GM18526 (cell line): ENCODE measurements around the gene TRIM63.

Experiments used
- POLR2A ChIP-seq: IDR thresholded peaks from 3 replicates; pipeline ENCODE4 v1.6.1; 2011; ENCODE audit not compliant: insufficient read length; ENCODE audit errors: extremely low read depth

TRIM63 gene

DNA sequence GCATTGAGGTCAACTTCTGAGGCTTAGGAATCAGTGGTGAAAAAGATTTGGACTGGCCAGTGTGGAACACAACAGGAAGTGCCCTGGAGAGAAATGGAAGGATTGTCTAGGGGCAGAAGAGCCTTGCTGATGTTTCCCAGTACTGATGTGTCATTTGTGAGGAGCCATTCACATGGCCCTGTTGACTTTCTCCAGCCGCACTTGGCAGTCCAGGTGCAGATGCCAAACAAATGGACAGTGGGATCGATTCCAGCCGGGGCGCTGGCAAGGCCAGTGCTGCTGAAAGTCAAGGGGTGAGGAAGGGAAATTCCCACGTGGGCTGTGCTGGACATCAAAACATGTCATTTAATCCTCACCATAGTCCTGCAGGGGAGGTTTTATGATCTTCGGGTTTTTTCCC, 4.9 kb upstream of the TRIM63 start:
- TF ChIP-seq POLR2A: no peak

GRCh38 chr1:26070963-26071342, 3.5 kb upstream of the TRIM63 start:
- no peak for TF ChIP-seq POLR2A

GRCh38 chr1:26070296-26070962, 3.0 kb upstream of the TRIM63 start:
- no peak for TF ChIP-seq POLR2A

DNA sequence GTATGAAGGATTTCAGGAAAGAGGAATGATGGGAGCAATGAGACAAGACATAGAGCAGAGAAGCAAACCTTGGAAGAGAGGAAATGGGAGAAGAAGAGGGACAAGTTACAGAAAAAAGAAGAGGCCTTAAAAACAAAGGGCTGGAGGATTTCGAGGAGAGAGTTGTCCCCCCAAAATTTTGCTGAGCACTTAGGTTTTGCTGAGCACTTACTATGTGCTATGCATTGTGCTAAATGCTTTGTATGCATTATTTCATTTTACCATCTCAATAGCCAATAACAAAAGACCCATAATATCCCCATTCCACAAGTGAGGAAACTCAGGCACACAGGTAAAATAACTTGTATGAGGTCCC, 2.5 kb upstream of the TRIM63 start:
- TF ChIP-seq POLR2A: no peak

DNA sequence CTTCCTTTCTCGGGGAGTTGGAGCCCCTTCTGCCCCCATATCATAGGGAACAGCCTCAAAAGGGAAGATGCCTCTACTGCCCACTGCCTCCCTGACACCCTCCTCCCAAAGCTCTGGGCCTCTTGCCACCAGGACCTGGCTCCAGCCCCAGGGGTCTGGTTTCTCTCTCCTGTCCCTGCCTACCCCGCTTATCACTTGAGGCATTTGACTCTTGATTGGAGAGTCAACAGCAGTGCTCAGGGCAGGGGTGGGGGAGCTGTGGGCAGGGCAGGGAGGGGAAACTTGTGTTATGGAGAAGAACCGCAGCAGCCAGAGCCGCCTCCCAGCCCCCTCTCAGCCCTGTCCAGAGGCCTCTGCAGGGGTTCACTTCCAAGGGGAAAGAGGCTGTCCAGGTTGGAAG, 573 bp downstream of the TRIM63 start:
- TF ChIP-seq POLR2A: no peak

GRCh38 chr1:26066160-26066559, 1.3 kb downstream of the TRIM63 start:
- no peak for TF ChIP-seq POLR2A

- no peak for TF ChIP-seq POLR2A
These were observed 2.9 kb downstream of the TRIM63 start for GRCh38 chr1:26064553-26064952.

DNA sequence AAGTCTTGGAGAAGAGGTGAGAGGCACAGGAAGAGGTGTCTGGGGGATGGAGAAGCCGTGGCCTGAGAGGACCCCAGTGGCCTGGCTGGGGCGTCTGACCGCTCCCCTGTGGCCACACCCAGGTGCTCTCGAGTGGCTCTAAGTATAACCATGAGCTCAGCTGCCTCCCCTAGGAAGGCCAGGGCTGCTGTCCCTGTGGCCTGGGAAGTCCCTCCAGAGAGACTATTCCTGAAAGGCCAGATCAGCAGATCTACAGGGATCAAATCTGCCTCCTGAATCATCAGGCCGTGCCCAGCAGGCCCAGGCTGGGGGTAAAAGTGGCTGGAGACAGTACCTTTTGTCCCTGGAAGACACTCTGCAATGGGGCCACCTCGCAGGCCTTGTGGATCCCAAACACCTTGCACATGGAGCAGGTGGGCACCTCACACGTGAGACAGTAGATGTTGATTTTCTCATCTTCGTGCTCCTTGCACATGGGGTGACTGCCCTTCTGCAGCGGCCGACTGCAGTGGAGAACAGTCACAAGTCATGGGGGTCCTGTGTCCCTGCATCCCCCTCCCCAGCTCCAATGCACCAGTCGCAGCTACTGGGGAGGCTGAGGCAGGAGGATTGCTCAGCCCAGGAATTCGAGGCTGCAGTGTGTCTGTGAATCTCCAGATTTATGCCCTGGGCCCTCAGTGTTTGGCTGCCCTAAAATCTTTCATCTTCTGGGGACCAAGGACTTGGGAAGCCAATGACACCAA, 6.4 kb downstream of the TRIM63 start:
- TF ChIP-seq POLR2A: no peak

DNA sequence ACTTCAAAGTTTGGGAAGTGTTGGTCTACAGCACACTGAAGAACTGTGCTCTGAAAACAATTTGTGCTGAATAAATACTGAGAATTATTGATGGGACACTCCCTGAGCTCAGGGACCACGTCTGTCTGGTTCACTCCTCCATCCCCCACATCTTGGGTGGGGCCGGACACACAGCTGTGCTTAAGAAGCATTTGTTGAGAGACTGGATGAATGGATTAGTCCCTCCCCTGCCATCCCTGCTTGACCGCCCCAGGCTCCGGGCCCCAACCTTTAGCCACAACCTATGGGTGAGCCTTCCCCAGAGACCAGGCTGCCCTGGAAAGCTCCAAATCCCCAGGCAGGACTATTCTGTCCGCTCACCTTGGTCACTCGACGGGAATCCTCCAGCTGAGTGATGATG, 7.5 kb downstream of the TRIM63 start:
- no peak for TF ChIP-seq POLR2A

GRCh38 chr1:26058052-26058595, 9.3 kb downstream of the TRIM63 start:
- TF ChIP-seq POLR2A: no peak

DNA sequence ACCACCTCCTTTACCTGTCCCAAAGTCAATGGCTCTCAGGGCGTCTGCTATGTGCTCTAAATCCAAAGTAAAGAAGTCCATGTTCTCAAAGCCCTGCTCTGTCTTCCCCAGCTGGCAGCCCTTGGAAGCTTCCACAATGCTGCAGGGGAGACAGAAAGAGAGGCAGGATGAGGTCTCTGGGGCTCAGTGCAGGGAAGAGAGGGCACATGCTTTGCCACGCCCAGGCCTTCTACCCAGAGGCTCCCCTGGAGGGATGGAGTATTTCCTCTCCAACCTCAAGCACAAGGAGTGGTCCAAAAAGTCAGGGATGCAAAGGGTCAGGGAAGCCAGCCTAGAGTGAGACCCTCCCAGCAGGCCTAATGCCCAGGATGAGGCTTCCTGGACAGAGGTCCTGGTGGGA, 10.2 kb downstream of the TRIM63 start:
- no peak for TF ChIP-seq POLR2A

GRCh38 chr1:26055041-26055440, 12.4 kb downstream of the TRIM63 start:
- no peak for TF ChIP-seq POLR2A

GRCh38 chr1:26053718-26054560, 13.5 kb downstream of the TRIM63 start:
- TF ChIP-seq POLR2A: no peak

DNA sequence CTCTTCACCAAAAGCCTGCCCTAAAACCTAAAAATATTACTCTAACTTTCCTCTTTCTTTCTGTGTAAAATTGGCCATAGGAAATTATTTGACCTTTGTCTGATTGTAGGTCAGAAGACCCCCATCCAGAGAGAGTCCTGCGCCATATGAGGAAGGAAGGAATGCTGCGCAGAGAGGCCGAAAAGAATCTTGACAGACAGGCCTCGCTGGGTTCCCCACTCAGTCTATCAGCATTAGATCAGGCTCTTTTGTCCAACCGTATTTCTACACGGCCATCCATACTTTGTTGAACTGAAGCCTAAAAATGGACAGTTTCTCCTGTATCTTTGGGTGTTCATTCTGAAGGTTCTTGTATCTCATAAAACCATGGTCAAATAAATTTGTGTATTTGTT, 17.2 kb downstream of the TRIM63 start:
- no peak for TF ChIP-seq POLR2A

DNA sequence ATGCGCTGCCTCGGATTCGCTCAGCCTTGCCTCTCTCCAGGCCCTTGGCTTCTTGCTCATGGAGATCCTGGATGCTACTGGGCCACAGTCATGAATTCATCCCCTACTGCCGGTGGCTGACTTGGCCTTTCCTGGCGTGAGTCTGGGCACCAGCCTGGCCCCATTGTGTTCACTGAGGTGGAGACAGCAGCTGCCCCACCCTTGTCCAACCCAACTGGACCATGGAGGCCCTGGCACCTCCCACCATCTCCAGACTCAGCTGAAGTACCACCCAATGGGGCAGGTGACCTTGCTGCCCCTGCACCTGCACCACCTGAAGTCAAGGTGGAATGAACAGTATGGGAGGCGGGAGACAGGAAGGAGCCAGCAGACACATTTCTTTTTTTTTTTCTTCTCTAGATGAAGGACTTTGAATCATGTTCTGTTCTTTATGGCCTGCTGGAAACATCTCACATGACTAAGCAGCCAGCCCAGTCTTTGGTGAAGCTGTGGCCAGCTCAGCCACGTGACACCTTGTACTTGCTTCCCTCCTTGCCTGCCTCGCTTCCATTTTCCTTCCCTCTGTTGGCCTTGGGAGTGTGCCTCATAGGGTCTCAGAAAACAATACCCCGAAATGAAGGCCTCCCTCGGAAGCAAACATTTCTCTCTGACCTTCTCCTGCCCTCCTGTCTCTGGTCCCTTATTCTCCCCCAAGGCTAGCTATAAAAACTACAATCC, 17.7 kb downstream of the TRIM63 start:
- TF ChIP-seq POLR2A: no peak
